Measurements from ENCODE around the gene SPATA9. TPM values are rescaled to one million over a fixed set of nuclear protein-coding genes. Genes with fewer than 3 reads are reported as not detected.

SPATA9 gene
- total RNA-seq, 1 donor from 2014 or later, result not detected

GRCh38 chr5:95725071-95725820 is 42.5 kb upstream of the SPATA9 start:
- H3K36me3 ChIP-seq (ENCODE audit: control insufficient read depth, insufficient read depth, low read length), result no peaks in the 10 kb centered on the region
- H3K4me3 ChIP-seq (ENCODE audit: low read depth, low read length), result no peak overlapping the region
- TF ChIP-seq CTCF (IDR thresholded peaks at IDR 0.05; ENCODE audit: insufficient read depth, low read length, severe bottlenecking), result no peak
- DNase-seq (ENCODE audit: low read depth), result no peak
- H3K27me3 ChIP-seq (ENCODE audit: control insufficient read depth, insufficient read depth, low read length), result no peaks in the 10 kb centered on the region
- no peak for FAIRE-seq

GRCh38 chr5:95723632-95724369 is 41.0 kb upstream of the SPATA9 start:
- TF ChIP-seq CTCF (IDR thresholded peaks at IDR 0.05; ENCODE audit: insufficient read depth, low read length, severe bottlenecking), result no peak
- H3K27me3 ChIP-seq (ENCODE audit: control insufficient read depth, insufficient read depth, low read length), result no peaks in the 10 kb centered on the region
- FAIRE-seq (no peak), DNase-seq (ENCODE audit: low read depth) (no peak)
- no peaks in the 10 kb centered on the region for H3K36me3 ChIP-seq (ENCODE audit: control insufficient read depth, insufficient read depth, low read length)
- H3K4me3 ChIP-seq (ENCODE audit: low read depth, low read length), result no peak overlapping the region

DNA sequence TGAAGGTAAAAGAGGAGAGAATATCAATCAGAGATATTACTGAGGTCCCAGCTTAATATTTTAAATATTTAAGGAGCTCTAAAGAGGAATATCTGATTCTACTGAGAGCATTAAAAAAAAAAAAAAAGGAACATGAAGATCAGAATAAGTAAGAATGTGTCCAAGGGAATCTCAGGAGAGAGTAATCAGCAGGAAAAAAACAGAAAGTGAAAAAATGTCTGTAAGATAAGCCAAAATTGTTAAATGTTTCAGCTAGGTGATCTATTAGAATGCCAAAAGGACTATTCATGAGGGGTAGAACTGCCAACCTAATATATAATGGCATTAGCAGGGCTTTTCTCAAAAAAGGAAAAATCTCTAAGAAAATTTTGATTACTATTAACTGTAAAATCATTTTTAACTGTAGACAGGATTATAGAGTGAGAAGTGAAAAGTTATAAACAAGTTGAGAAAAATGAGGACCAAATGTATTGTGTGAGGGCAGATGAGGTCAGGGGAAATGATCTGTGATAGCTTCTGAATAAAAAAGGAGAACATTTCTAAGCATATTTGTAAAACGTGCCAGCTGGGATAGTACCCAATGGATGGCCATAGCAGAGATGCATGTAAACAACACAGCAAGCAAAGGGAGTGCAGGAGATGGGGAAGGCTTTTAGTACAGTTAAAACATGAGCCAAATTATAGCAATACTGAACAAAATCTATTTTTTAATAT is 38.9 kb upstream of the SPATA9 start:
- Histone ChIP-seq H3K36me3 (ENCODE audit: control insufficient read depth, insufficient read depth, low read length) (no peaks in the 10 kb centered on the region), H3K27me3 (ENCODE audit: control insufficient read depth, insufficient read depth, low read length) (no peaks in the 10 kb centered on the region), H3K4me3 (ENCODE audit: low read depth, low read length) (no peak overlapping the region)
- TF ChIP-seq CTCF (IDR thresholded peaks at IDR 0.05; ENCODE audit: insufficient read depth, low read length, severe bottlenecking), result no peak
- DNase-seq (ENCODE audit: low read depth), result no peak
- FAIRE-seq, result no peak

GRCh38 chr5:95720094-95720786 is 37.4 kb upstream of the SPATA9 start:
- H3K27me3 ChIP-seq (ENCODE audit: control insufficient read depth, insufficient read depth, low read length), result no peaks in the 10 kb centered on the region
- FAIRE-seq, result no peak

More at GRCh38 chr5:95720094-95720786, 37.4 kb upstream of the SPATA9 start:
- DNase-seq (ENCODE audit: low read depth), result no peak
- H3K4me3 ChIP-seq (ENCODE audit: low read depth, low read length), result no peak overlapping the region
- no peak for TF ChIP-seq CTCF (IDR thresholded peaks at IDR 0.05; ENCODE audit: insufficient read depth, low read length, severe bottlenecking)
- no peaks in the 10 kb centered on the region for H3K36me3 ChIP-seq (ENCODE audit: control insufficient read depth, insufficient read depth, low read length)
